AG09309 (cell line): ENCODE results near the gene SEC22C.

Experiments used
- DNase-seq: peaks from one replicate; pipeline ENCODE4 v3.0.0-alpha.2; 2010; ENCODE audit warnings: low read depth
- H3K4me3 ChIP-seq: 2 replicates; pipeline ENCODE4 v1.5.1; 2011; ENCODE audit warnings: mild to moderate bottlenecking, low read depth, low read length, moderate library complexity; ENCODE audit not compliant: control insufficient read depth
- TF ChIP-seq, protein P1 (sequence below): IDR thresholded peaks from 2 replicates; pipeline ENCODE4 v1.5.1; 2011; ENCODE audit warnings: mild to moderate bottlenecking, low read depth, low read length, inconsistent platforms; ENCODE audit not compliant: insufficient read depth, control insufficient read depth; ENCODE audit errors: missing control alignments

SEC22C gene

DNA sequence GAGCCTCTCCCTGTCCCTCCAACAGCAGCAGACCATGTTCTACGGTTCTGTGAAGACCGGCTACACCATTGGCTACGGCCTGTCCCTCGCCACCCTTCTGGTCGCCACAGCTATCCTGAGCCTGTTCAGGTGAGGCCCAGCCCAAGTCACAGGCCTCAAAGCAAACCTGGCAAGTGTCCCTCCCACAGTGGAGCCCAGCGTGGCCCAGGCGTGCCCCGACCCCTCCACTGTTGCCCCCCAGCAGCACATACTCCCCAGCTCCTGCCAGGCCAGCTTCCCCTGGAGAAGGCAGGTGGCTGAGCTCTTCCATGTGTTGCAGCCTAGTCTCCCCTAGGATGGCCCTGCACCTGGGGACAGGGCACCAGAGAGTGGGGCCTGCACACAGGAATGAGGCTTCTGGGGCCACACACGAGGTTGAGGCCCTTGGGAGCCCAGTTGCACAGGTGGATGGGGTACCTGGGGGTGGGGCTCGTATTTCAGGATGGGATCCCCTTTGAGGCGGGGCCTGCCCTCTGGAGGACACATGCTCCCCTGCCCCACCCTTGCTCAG is 54.3 kb downstream of the SEC22C start:
- DNase-seq, result no peak

DNA sequence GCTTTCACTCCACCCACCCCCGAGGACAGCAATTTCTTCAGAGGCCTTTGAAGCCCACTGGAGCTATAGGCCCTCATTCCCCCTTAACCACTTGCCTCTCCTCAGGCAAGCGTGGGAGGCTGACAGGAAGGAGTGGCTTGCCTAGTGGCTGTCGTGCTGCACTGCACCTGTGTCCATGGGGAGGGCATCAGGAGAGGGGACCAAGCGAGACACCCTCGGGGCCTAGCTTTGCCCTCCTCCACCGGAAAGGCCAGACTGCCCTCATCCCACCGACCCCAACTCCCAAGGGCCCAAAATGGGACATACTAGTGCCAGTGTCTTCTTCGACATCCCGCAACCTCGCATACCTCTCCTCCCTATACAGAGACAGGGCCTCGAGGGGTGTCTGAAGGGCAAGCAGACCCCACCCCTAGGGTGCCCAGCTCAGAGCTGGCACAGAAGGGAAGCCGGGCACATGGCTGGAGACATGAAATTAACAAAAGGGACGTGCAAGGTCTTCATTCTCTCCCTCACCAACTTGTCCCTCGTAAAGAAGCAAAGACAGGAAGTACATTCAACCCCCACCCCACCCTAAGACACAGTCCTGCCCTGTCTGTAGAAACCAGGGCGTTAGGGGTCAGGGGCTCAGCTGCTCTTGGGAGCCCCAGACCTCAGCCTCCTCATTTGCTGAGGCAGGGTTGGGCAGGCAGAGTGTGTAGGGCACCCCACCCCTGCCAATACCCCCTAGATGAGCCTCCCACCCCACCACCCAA is 55.0 kb downstream of the SEC22C start:
- H3K4me3 ChIP-seq, result no peak overlapping the region
- no peak for DNase-seq
- TF ChIP-seq, protein P1, sequence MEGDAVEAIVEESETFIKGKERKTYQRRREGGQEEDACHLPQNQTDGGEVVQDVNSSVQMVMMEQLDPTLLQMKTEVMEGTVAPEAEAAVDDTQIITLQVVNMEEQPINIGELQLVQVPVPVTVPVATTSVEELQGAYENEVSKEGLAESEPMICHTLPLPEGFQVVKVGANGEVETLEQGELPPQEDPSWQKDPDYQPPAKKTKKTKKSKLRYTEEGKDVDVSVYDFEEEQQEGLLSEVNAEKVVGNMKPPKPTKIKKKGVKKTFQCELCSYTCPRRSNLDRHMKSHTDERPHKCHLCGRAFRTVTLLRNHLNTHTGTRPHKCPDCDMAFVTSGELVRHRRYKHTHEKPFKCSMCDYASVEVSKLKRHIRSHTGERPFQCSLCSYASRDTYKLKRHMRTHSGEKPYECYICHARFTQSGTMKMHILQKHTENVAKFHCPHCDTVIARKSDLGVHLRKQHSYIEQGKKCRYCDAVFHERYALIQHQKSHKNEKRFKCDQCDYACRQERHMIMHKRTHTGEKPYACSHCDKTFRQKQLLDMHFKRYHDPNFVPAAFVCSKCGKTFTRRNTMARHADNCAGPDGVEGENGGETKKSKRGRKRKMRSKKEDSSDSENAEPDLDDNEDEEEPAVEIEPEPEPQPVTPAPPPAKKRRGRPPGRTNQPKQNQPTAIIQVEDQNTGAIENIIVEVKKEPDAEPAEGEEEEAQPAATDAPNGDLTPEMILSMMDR, result no peak

More for the DNA sequence above, 54.3 kb downstream of the SEC22C start:
- no peak overlapping the region for H3K4me3 ChIP-seq
- TF ChIP-seq, protein P1, result no peak

DNA sequence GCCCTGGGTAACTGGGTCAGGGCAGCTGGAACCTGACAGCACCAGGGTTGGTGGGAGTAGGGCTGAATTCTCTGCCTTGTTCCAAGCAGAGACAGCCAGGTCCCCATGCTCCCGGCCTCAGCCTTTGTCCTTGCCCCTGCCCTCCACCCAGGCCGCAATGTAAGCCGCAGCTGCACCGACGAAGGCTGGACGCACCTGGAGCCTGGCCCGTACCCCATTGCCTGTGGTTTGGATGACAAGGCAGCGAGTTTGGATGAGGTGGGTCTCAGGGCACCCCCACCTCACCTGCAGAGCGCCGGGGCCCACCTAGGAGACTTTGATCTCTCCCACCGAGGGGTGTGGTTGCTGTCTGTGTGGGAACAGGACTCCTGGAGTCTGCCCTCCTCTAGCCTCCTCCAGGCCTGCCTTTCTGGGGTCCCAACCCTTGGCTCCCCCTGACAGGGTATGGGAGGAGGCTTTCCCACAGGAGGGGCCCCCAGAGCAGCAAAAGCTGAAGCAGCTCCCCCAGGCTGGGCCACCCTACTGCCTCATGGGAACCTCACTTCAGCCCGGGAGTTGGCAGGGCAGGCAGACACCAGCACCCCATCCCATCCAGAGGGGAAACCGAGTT is 55.9 kb downstream of the SEC22C start:
- DNase-seq, result no peak
- TF ChIP-seq, protein P1, result no peak
- H3K4me3 ChIP-seq, result no peak overlapping the region

DNA sequence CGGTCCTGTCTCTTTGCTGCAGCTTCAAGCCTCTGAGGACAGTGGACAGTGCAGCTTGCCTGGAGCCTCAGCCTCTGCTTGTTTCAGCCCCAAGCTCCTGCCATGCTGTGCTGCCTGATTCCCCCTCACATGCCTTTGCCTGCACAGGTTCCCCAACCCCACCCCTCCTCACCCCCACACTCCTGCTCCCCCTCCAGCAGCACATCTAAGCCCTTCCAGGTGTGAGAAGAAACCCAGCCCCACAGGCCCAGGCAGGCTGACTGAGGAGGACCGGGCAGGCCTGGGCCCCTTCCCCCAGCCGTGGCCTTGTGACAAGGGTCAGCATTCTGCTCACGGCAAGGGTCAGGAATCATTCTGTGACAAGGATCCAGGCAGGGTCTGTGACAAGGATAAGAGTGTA is 56.6 kb downstream of the SEC22C start:
- no peak for DNase-seq
- no peak overlapping the region for H3K4me3 ChIP-seq
- TF ChIP-seq, protein P1, result no peak

DNA sequence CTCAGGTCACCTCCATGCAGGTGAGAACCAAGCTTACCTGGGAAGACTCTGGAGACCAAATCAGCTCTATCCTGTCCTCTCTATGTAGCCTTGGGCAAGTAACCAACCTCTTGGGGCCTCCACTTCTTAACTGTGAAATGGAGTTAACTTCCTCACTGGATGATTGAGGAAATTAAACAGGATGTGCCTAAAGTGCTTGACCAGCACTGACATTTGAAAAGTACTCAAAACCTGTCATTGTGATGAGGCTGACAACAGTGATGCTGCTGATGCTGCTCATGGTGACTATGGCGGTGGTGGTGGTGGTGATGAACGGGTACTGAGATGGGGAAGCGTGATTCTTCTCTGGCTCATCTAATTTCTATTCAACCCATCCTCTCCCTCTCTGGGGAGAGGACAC is 57.0 kb downstream of the SEC22C start:
- H3K4me3 ChIP-seq, result no peak overlapping the region
- TF ChIP-seq, protein P1, result no peak
- DNase-seq, result no peak

DNA sequence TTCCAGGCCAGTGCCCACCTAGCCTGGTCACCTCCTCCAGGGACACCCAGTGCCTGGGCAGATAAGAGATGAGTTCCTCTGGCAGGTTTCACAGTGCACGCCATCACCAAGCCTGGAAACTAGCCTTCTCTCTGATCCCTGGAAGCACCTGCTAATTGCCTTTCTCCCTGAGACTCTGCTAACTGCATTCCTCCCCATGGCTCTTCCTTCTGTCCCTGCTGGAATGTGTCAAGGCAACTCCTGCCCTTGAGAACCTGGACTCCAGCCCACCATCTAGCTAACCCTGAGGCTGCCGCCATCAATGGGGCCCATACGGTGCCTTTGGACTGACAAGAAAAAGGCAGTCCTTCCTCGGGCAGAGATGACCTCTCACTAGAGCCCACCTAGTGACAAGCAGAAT is 60.9 kb downstream of the SEC22C start:
- no peak overlapping the region for H3K4me3 ChIP-seq
- DNase-seq, result no peak
- TF ChIP-seq, protein P1, result no peak
